Mammary epithelial cell (primary cell): ENCODE results near the gene UBAP1.

Experiments
- CTCF ChIP-seq, 2 donors: IDR thresholded peaks in 1 of 2; conservative IDR thresholded peaks in 1 of 2; 2 replicates each; pipeline ENCODE4 v1.5.1; 2011 to 2012; ENCODE audit warnings: inconsistent platforms in 2 of 2, low read length in 2 of 2, mild to moderate bottlenecking in 2 of 2, control low read depth in 1 of 2, low read depth in 1 of 2; ENCODE audit not compliant: insufficient read depth in 1 of 2; ENCODE audit errors: extremely low read depth in 1 of 2
- EZH2 ChIP-seq: IDR thresholded peaks from 2 replicates; pipeline ENCODE4 v1.6.1; 2012; ENCODE audit warnings: low read length, inconsistent platforms, borderline replicate concordance

- no peak for TF ChIP-seq CTCF (conservative IDR thresholded peaks at IDR 0.05 in 1 of 2, IDR thresholded peaks at IDR 0.05 in 1 of 2; ENCODE audit: extremely low read depth in 1 of 2, insufficient read depth in 1 of 2, low read depth in 1 of 2, low read length in 2 of 2)
- TF ChIP-seq EZH2: no peak
Measured at GRCh38 chr9:34289159-34289558, 110.3 kb downstream of the UBAP1 start.
